A549 (cell line): ENCODE results near the gene SLC11A2.
"Not testable (repeated sequence)": the region's sequence is repeated elsewhere in the genome, so short reads cannot be mapped to it uniquely, and the experiment has no call there.

ENCODE experiments used
- CBX2 ChIP-seq: fragments of 200-600 bp; sonication (generic); IDR thresholded peaks from 2 replicates; pipeline ENCODE4 v1.6.1; 2016; ENCODE audit warnings: low read depth, mild to moderate bottlenecking, borderline replicate concordance
- CTCF ChIP-seq: fragments of >200 bp; sonication (Bioruptor Twin); formaldehyde crosslinking; IDR thresholded peaks from 3 replicates; pipeline ENCODE4 v1.5.1; 2016
- E2F6 ChIP-seq: IDR thresholded peaks from 2 replicates; pipeline ENCODE4 v1.6.1; 2012; ENCODE audit warnings: low read depth, borderline replicate concordance
- ELK1 ChIP-seq: fragments of 150-350 bp; IDR thresholded peaks from 2 replicates; pipeline ENCODE4 v1.6.1; 2014; ENCODE audit warnings: low read depth, mild to moderate bottlenecking, low read length
- HDAC2 ChIP-seq: fragments of 200-600 bp; sonication (generic); IDR thresholded peaks from 2 replicates; pipeline ENCODE4 v1.6.1; 2016
- MAFK ChIP-seq: fragments of 450-650 bp; IDR thresholded peaks from 2 replicates; pipeline ENCODE4 v1.6.1; 2014; ENCODE audit not compliant: partially characterized antibody
- POLR2A ChIP-seq: IDR thresholded peaks from 2 replicates; pipeline ENCODE4 v1.6.1; 2012; ENCODE audit warnings: mild to moderate bottlenecking, low read length
- SMC3 ChIP-seq: fragments of >200 bp; sonication (Bioruptor Twin); formaldehyde crosslinking; IDR thresholded peaks from 3 replicates; pipeline ENCODE4 v1.6.1; 2018; ENCODE audit warnings: inconsistent platforms

- TF ChIP-seq HDAC2, CTCF, POLR2A, CBX2, SMC3, ELK1, E2F6, MAFK: not testable (repeated sequence)
Observed at GRCh38 chr12:50930477-50930876, 95.7 kb downstream of the SLC11A2 start.
